ENCODE measurements around the gene MRPL20.

DNA sequence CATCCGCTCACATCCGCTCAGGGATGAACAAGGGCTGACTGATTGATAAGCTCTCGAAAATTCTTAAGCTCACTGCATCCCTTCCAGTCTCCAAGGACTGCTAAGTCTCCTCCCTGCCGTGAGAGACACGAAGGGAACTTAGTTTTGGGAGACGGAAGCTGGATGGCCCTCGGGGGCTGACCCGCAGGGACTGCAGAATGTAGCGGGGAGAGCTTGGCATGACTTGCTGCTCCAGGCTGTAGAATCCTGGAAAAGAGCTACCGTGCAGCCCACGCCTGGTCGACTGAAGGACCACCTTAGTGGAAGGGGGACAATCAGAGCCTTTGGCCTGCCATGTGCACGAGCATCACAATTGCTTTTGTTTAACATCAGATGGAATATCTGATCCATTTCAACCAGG is 8.7 kb upstream of the MRPL20 start:
- TF ChIP-seq, protein P1, sequence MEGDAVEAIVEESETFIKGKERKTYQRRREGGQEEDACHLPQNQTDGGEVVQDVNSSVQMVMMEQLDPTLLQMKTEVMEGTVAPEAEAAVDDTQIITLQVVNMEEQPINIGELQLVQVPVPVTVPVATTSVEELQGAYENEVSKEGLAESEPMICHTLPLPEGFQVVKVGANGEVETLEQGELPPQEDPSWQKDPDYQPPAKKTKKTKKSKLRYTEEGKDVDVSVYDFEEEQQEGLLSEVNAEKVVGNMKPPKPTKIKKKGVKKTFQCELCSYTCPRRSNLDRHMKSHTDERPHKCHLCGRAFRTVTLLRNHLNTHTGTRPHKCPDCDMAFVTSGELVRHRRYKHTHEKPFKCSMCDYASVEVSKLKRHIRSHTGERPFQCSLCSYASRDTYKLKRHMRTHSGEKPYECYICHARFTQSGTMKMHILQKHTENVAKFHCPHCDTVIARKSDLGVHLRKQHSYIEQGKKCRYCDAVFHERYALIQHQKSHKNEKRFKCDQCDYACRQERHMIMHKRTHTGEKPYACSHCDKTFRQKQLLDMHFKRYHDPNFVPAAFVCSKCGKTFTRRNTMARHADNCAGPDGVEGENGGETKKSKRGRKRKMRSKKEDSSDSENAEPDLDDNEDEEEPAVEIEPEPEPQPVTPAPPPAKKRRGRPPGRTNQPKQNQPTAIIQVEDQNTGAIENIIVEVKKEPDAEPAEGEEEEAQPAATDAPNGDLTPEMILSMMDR (IDR thresholded peaks at IDR 0.05): no peak
- TF ChIP-seq POLR2A (IDR thresholded peaks at IDR 0.05): no peak
